Measurements from ENCODE around the gene JARID2. TPM values are rescaled to one million over a fixed set of nuclear protein-coding genes. Genes with fewer than 3 reads are reported as not detected.

The JARID2 gene
- total and polyA plus RNA-seq, 9 of the 15 experiments (the other 6 are each of a cell fraction or from before 2014, with no cell fraction given) = 5.0 to 29.0 (median 15.6) TPM

GRCh38 chr6:15290962-15291704 is 45.3 kb downstream of the JARID2 start:
- Histone ChIP-seq H3K9me1 (ENCODE audit: control insufficient read depth, insufficient read depth, low read length) (no peaks in the 10 kb centered on the region), H3K79me2 (ENCODE audit: control insufficient read depth, insufficient read depth, low read length) (peaks cover 91% of the 10 kb centered on the region), H3K9me3 (replicated peaks; ENCODE audit: control insufficient read depth, insufficient read depth, low read depth, low read length) (no peaks in the 10 kb centered on the region), H3K4me3 (no peak overlapping the region), H3K4me2 (ENCODE audit: insufficient read depth, low read length) (no peak overlapping the region), H4K20me1 (replicated peaks; ENCODE audit: control insufficient read depth, insufficient read depth, low read length) (peaks cover 28% of the 10 kb centered on the region), H3K36me3 (ENCODE audit: control insufficient read depth, insufficient read depth, low read length) (no peaks in the 10 kb centered on the region), H3K9ac (ENCODE audit: insufficient read depth in 1 of 2, low read depth in 2 of 2, low read length in 2 of 2) (peak overlapping the region in 1 of 2 experiments; percentile 82; a peak in 1 of 4 replicates), H3K4me1 (replicated peaks in 1 of 2; ENCODE audit: control insufficient read depth in 2 of 2, insufficient read depth in 2 of 2, low read length in 2 of 2) (peaks cover 18 to 33% of the 10 kb centered on the region in 2 experiments; a peak in 4 of 5 replicates), H2AFZ (ENCODE audit: low read depth, low read length) (no peak overlapping the region), H3K27ac (ENCODE audit: extremely low read depth, low read depth, low read length) (no peak overlapping the region), H3K27me3 (ENCODE audit: control insufficient read depth in 2 of 2, insufficient read depth in 2 of 2, low read length in 2 of 2) (no peaks in the 10 kb centered on the region)
- WGBS (ENCODE audit: insufficient coverage, low coverage, missing lambda C conversion rate) = 89% methylated on average over 13 of the region's 13 CpGs
- no peak for FAIRE-seq
- BruUV-seq (replicated peaks) = no TSS peak
- intact Hi-C loops (cut with micrococcal nuclease) (no loop called here), in situ Hi-C loops (cut with MboI) (no loop called here)
- no peak for DNase-seq (ENCODE audit: extremely low read depth in 1 of 4, low spot score in 3 of 4)
- CTCF ChIA-PET (ENCODE audit: low intra/inter-chr PET ratio) = no interaction called here
- TF ChIP-seq, protein P1, sequence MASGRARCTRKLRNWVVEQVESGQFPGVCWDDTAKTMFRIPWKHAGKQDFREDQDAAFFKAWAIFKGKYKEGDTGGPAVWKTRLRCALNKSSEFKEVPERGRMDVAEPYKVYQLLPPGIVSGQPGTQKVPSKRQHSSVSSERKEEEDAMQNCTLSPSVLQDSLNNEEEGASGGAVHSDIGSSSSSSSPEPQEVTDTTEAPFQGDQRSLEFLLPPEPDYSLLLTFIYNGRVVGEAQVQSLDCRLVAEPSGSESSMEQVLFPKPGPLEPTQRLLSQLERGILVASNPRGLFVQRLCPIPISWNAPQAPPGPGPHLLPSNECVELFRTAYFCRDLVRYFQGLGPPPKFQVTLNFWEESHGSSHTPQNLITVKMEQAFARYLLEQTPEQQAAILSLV (tag; IDR thresholded peaks at IDR 0.05) = no peak
- TF ChIP-seq ZNF766 (CRISPR knock-in tag; conservative IDR thresholded peaks at IDR 0.05) (no peak), ZNF124 (CRISPR knock-in tag; IDR thresholded peaks at IDR 0.05) (no peak), SUPT5H (IDR thresholded peaks at IDR 0.05) (no peak), RHOXF2B (CRISPR knock-in tag; conservative IDR thresholded peaks at IDR 0.05) (no peak), CEBPZ (IDR thresholded peaks at IDR 0.05; ENCODE audit: borderline replicate concordance, low read depth, low read length) (no peak), PTBP1 (IDR thresholded peaks at IDR 0.05; ENCODE audit: low read depth, low read length) (no peak), ZFPM2 (CRISPR knock-in tag; IDR thresholded peaks at IDR 0.05) (no peak), DMBX1 (CRISPR knock-in tag; IDR thresholded peaks at IDR 0.05; ENCODE audit: borderline replicate concordance) (no peak), SRSF3 (IDR thresholded peaks at IDR 0.05; ENCODE audit: insufficient read depth, low read length) (no peak), CREB3 (tag; conservative IDR thresholded peaks at IDR 0.05; ENCODE audit: low read depth) (no peak)
- no peak for ATAC-seq
- POLR2A ChIA-PET = no interaction called here

Data from K562 (cell line).